SJCRH30 (cell line): Measurements from ENCODE around the gene IRX1. TPM values are rescaled to one million over a fixed set of nuclear protein-coding genes. Genes with fewer than 3 reads are reported as not detected.
A peak's percentile ranks its signal among the peaks of the same experiment; 100 is the strongest.

Experiments used
- DNase-seq, 2 experiments: peaks; one replicate each; pipeline ENCODE4 v3.0.0-alpha.2; 2015 to 2020
- H3K27ac ChIP-seq: fragments of 250-450 bp; sonication (Bioruptor Pico); 2 replicates; pipeline ENCODE4 v1.5.1; 2020; ENCODE audit warnings: mild to moderate bottlenecking, moderate library complexity
- H3K27me3 ChIP-seq: fragments of 250-450 bp; sonication (Bioruptor Pico); 2 replicates; pipeline ENCODE4 v1.5.1; 2020; ENCODE audit warnings: mild to moderate bottlenecking, moderate library complexity
- H3K36me3 ChIP-seq: fragments of 250-450 bp; sonication (Bioruptor Pico); 2 replicates; pipeline ENCODE4 v1.5.1; 2020; ENCODE audit warnings: mild to moderate bottlenecking, moderate library complexity
- H3K4me1 ChIP-seq: fragments of 250-450 bp; sonication (Bioruptor Pico); 2 replicates; pipeline ENCODE4 v1.5.1; 2020; ENCODE audit warnings: mild to moderate bottlenecking, moderate library complexity
- H3K4me3 ChIP-seq: fragments of 250-450 bp; sonication (Bioruptor Pico); 2 replicates; pipeline ENCODE4 v1.5.1; 2020; ENCODE audit warnings: mild to moderate bottlenecking, moderate library complexity
- H3K9me3 ChIP-seq: fragments of 250-450 bp; sonication (Bioruptor Pico); replicated peaks from 2 replicates; pipeline ENCODE4 v1.5.1; 2020; ENCODE audit warnings: mild to moderate bottlenecking, moderate library complexity
- total RNA-seq: library from RNA; depleted of rRNA; stranded (reverse); fragments of >200 nt; shearing (Covaris generic); gene quantifications from 2 replicates; pipeline ENCODE4 v1.2.3, GENCODE V29; 2014

IRX1 gene
- total RNA-seq, 1 experiment from 2014 or later = 4.0 TPM

DNA sequence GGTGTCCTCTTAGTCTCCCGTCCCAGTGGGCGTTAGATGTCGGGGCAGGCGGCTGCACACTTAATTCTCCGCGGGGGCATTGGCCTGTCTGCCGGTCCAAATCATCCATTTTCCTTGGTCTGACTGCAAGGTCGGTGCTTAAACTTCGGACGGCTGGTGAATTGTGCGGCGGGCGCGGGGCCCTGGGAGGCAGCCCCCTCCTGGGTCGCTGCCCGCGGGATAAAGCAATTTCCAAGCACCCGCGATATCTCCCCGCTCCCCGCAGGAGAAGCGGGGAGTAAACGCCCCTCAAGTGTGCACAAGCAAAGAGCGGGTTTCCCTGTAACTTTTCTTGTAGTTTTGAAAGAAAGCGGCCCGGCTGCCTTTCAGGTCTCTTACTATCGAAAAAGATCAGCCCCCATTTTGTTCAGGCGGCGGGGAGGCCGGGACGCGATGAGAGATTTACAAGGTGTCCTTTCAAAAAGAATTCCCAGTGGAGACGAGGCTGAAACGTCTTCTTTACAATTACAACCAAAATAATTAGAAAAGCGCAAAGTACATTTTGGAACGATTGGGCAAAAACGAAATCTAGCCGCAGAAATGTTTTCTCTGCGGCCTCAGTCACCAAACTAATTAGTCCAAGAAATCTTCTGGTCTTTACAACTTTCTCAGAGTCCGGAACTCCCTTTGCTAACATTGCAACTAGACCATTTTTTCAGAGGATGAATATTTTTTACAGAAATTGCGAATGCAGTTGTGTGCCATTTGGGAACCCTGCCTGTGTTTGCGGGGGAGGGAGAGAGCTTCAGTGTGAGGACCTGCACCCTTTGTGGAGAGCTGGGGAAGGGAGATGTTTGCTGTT is 1.8 kb downstream of the IRX1 start:
- H3K4me3 ChIP-seq = peak overlapping the region; percentile 68
- H3K4me1 ChIP-seq = no peaks in the 10 kb centered on the region
- H3K9me3 ChIP-seq = no peaks in the 10 kb centered on the region
- H3K27ac ChIP-seq = peak overlapping the region; percentile 49
- H3K27me3 ChIP-seq = no peaks in the 10 kb centered on the region
- peak; percentile 11 to 22 for DNase-seq
- H3K36me3 ChIP-seq = no peaks in the 10 kb centered on the region

DNA sequence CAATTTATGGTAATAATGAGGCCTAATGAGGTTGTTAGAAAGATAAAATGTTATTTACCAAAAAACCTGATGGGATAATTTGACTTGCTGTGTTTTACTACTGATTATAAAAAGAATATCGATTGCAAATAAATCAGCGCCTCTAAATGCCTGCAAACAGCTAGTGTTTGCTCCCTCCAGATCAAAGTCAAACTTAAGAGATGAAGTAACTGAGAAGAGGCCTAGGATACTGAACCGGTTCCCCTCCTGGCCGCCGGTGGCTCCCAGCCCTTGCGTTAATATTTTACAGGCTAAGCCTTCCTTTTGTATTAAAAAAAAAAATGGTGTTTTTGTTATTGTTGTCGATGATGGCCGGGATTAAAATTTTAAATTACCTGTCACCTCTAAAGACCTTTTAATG is 2.6 kb downstream of the IRX1 start:
- Histone ChIP-seq H3K27me3 (no peaks in the 10 kb centered on the region), H3K36me3 (no peaks in the 10 kb centered on the region), H3K4me1 (no peaks in the 10 kb centered on the region), H3K9me3 (no peaks in the 10 kb centered on the region), H3K4me3 (peak overlapping the region; percentile 68; the same call in 1 of the 2 replicates), H3K27ac (no peak overlapping the region)
- DNase-seq = no peak

DNA sequence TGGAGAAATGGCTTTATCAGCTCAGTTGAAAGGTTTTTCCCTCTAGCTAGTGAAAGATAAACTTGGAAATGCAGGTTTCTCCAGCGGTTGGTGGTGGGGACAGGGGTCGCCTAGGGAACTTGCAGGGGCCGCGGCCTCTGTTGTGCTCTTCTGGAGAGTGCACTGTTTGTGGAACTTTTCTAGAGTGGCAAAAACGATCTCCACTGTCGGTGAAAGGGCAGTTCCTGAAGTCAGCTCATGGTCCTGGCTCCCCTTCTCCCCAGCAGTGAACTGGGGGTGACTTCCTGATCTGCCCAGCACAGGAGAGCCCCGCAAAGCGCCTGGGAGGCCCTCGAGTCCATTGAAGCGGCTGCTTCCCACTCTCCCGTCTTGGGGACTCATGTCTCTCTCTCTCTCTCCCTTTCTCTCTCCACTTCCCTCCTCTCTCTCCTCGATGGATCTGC is 3.2 kb downstream of the IRX1 start:
- no peak overlapping the region for H3K4me3 ChIP-seq
- H3K27ac ChIP-seq = no peak overlapping the region
- H3K36me3 ChIP-seq = no peaks in the 10 kb centered on the region
- H3K4me1 ChIP-seq = no peaks in the 10 kb centered on the region
- DNase-seq = no peak
- no peaks in the 10 kb centered on the region for H3K9me3 ChIP-seq
- H3K27me3 ChIP-seq = no peaks in the 10 kb centered on the region

GRCh38 chr5:3599226-3600105 is 3.8 kb downstream of the IRX1 start:
- DNase-seq = no peak
- H3K27ac ChIP-seq = no peak overlapping the region
- no peaks in the 10 kb centered on the region for H3K4me1 ChIP-seq
- H3K9me3 ChIP-seq = no peaks in the 10 kb centered on the region
- H3K27me3 ChIP-seq = no peaks in the 10 kb centered on the region
- no peak overlapping the region for H3K4me3 ChIP-seq
- no peaks in the 10 kb centered on the region for H3K36me3 ChIP-seq

DNA sequence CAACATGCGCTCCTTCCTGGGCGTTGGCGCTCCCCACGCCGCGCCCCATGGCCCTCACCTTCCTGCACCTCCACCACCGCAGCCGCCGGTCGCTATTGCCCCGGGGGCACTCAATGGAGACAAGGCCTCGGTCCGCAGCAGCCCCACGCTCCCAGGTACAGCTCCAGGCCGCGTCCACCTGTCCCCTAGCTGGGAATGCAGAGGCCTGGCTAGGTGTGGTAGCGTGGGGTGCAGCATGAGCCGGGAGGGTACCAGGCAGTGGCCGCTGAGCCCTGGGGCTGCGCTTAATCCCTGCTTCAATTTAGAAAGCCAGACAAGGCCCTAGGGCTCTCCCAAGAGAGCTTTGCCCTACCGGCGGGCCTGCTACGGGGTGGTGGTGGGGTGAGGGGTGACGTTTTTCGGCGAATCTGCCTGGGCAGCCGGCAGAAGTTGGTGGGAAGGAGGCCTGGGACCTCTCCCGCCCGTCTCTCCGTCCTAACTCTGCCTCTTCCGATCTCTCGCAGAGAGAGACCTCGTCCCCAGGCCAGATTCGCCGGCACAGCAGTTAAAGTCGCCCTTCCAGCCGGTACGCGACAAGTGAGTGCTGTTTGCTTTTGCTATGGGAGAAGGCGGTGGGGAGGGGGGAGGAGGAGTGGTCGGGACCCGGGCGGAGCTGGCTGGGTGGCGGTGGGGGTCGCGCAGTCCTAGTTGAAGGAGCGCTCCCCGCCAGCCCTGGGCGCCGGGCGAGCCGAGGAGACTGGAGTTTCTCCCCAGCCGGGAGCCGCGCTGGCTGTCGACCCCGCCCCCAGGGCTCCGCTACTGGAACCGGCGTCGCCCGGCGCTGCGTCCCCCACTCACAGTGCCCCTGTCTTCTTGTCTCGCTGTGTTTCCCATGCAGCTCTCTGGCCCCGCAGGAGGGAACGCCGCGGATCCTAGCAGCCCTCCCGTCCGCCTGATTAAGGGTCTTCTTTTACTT is 4.8 kb downstream of the IRX1 start:
- DNase-seq = no peak
- Histone ChIP-seq H3K9me3 (no peaks in the 10 kb centered on the region), H3K27me3 (no peaks in the 10 kb centered on the region), H3K4me3 (no peak overlapping the region), H3K36me3 (no peaks in the 10 kb centered on the region), H3K4me1 (no peaks in the 10 kb centered on the region), H3K27ac (no peak overlapping the region)

GRCh38 chr5:3601061-3601710 is 5.6 kb downstream of the IRX1 start:
- H3K9me3 ChIP-seq = no peaks in the 10 kb centered on the region
- DNase-seq = no peak
- no peaks in the 10 kb centered on the region for H3K4me1 ChIP-seq
- H3K36me3 ChIP-seq = no peaks in the 10 kb centered on the region
- H3K27me3 ChIP-seq = no peaks in the 10 kb centered on the region
- H3K27ac ChIP-seq = no peak overlapping the region
- no peak overlapping the region for H3K4me3 ChIP-seq

- Histone ChIP-seq H3K4me3 (no peak overlapping the region), H3K36me3 (no peaks in the 10 kb centered on the region), H3K27ac (no peak overlapping the region), H3K4me1 (no peaks in the 10 kb centered on the region), H3K9me3 (no peaks in the 10 kb centered on the region), H3K27me3 (no peaks in the 10 kb centered on the region)
- DNase-seq = no peak
Observed at GRCh38 chr5:3601911-3602782, 6.5 kb downstream of the IRX1 start.

GRCh38 chr5:3602785-3603502 is 7.3 kb downstream of the IRX1 start:
- no peaks in the 10 kb centered on the region for H3K36me3 ChIP-seq
- H3K9me3 ChIP-seq = no peaks in the 10 kb centered on the region
- H3K27ac ChIP-seq = no peak overlapping the region
- H3K27me3 ChIP-seq = no peaks in the 10 kb centered on the region
- no peak overlapping the region for H3K4me3 ChIP-seq
- H3K4me1 ChIP-seq = no peaks in the 10 kb centered on the region
- DNase-seq = no peak

GRCh38 chr5:3604501-3604900 is 8.9 kb downstream of the IRX1 start:
- DNase-seq = no peak
- Histone ChIP-seq H3K27me3 (no peaks in the 10 kb centered on the region), H3K36me3 (no peaks in the 10 kb centered on the region), H3K9me3 (no peaks in the 10 kb centered on the region), H3K4me1 (no peaks in the 10 kb centered on the region), H3K4me3 (no peak overlapping the region), H3K27ac (no peak overlapping the region)

DNA sequence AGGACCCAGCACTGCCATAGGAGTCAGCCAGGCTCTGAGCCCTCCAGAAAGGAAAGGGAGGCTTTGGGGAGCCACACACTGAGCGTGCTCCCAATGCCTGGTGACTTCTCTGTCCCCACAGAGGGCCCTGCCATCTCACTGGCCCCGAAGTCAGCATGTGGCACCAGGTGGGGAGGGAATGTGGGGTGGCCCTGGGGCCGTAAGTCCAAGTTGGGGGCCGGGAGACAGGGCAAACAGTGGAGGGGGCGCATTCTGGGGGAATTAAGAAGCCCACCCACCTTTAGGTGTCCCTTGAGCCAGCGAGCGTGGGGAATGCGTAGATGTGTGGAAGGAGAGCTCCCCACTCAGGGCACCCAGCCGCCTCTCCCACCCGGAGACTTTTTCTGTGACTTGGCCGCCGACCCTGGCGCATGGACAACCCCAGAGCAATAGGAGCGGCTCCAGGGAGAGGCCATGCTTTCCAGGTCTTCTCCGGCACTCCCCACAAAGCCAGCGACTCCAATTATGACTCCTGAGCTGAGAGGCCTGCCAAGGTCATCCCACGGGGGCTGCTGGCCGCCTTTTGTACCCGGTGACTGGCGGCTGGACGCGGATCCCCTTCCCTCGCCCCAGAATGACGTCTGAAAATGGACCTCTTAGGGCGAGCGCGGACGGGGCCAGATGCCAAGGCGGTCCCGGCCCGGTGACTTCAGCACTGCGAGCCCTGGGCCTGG is 9.8 kb downstream of the IRX1 start:
- H3K27me3 ChIP-seq = no peaks in the 10 kb centered on the region
- H3K9me3 ChIP-seq = no peaks in the 10 kb centered on the region
- no peaks in the 10 kb centered on the region for H3K4me1 ChIP-seq
- no peak overlapping the region for H3K4me3 ChIP-seq
- no peak overlapping the region for H3K27ac ChIP-seq
- no peak for DNase-seq
- H3K36me3 ChIP-seq = no peaks in the 10 kb centered on the region

DNA sequence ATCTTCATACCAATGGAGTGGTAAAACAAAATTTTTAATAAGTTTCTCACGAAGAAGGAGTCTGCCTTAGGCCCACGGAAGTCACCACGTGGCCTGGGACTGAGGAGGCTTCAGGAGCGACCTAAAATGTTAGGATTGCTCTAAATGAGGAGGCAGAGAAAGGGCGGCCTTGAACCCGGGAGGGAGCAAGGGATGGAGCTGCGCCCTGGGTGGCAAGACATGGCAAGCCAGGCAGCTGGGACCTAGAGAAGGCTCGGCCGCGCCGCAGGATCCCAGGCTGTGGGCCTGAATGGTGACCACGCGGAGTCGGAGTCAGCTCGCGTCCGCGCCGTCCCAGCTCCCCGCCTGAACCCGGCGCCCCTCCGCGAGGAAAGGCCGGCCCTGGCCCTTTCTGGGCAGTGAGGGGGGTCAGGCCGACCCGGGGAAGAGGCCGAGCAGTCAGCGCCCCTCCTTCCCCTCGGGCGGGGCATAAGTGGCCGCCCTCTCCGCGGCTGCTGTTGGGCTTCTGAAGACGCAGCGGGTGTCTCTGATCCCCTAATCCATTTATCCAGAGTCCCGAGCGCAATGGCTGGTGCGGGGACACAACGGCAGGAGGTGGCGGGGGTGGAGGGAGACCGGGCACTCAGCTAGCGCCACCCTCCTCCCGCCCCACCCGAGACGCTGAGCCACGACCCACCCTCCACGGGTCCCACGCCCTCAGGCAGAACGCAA is 10.6 kb downstream of the IRX1 start:
- Histone ChIP-seq H3K36me3 (no peaks in the 10 kb centered on the region), H3K9me3 (no peaks in the 10 kb centered on the region), H3K4me1 (no peaks in the 10 kb centered on the region), H3K27ac (no peak overlapping the region), H3K27me3 (no peaks in the 10 kb centered on the region), H3K4me3 (no peak overlapping the region)
- DNase-seq = no peak
